Pulmonary artery endothelial cell (primary cell): ENCODE results near the gene KIF26B. TPM values are rescaled to one million over a fixed set of nuclear protein-coding genes. Genes with fewer than 3 reads are reported as not detected.

Source experiments
- DNase-seq: peaks from one replicate; pipeline ENCODE4 v3.0.0-alpha.2; 2011; ENCODE audit warnings: low read depth, low spot score
- total RNA-seq: library from RNA; depleted of rRNA; stranded (reverse); fragments of >200 nt; gene quantifications from 2 replicates; pipeline ENCODE4 v1.2.3, GENCODE V29; 2014

KIF26B gene
- total RNA-seq, 1 donor from 2014 or later, result 0.13 TPM

GRCh38 chr1:245276445-245276844 lies 121.7 kb downstream of the KIF26B start:
- DNase-seq, result no peak

- DNase-seq, result no peak
Measured at GRCh38 chr1:245277276-245277675, 122.5 kb downstream of the KIF26B start.

GRCh38 chr1:245278846-245279245 lies 124.1 kb downstream of the KIF26B start:
- no peak for DNase-seq

GRCh38 chr1:245279346-245279745 lies 124.6 kb downstream of the KIF26B start:
- no peak for DNase-seq

- no peak for DNase-seq
Measured at GRCh38 chr1:245283001-245283400, 128.2 kb downstream of the KIF26B start.

- no peak for DNase-seq
Measured at GRCh38 chr1:245285168-245285567, 130.4 kb downstream of the KIF26B start.

- no peak for DNase-seq
Measured at GRCh38 chr1:245288796-245289195, 134.0 kb downstream of the KIF26B start.

- no peak for DNase-seq
Measured at GRCh38 chr1:245290836-245291235, 136.1 kb downstream of the KIF26B start.

GRCh38 chr1:245291351-245291750 lies 136.6 kb downstream of the KIF26B start:
- DNase-seq, result no peak

- DNase-seq, result no peak
Measured at GRCh38 chr1:245292141-245292540, 137.4 kb downstream of the KIF26B start.

- no peak for DNase-seq
Measured at GRCh38 chr1:245292553-245292952, 137.8 kb downstream of the KIF26B start.

GRCh38 chr1:245294020-245294419 lies 139.2 kb downstream of the KIF26B start:
- no peak for DNase-seq

GRCh38 chr1:245298781-245299180 lies 144.0 kb downstream of the KIF26B start:
- no peak for DNase-seq

- no peak for DNase-seq
Measured at GRCh38 chr1:245301162-245301580, 146.4 kb downstream of the KIF26B start.

- DNase-seq, result no peak
Measured at GRCh38 chr1:245301921-245302320, 147.1 kb downstream of the KIF26B start.

- DNase-seq, result no peak
Measured at GRCh38 chr1:245304698-245305097, 149.9 kb downstream of the KIF26B start.

GRCh38 chr1:245306020-245306419 lies 151.2 kb downstream of the KIF26B start:
- no peak for DNase-seq

GRCh38 chr1:245306628-245307410 lies 152.0 kb downstream of the KIF26B start:
- DNase-seq, result no peak

GRCh38 chr1:245310571-245311531 lies 156.1 kb downstream of the KIF26B start:
- no peak for DNase-seq

GRCh38 chr1:245311887-245312536 lies 157.2 kb downstream of the KIF26B start:
- DNase-seq, result no peak

- no peak for DNase-seq
Measured at GRCh38 chr1:245313576-245313975, 158.8 kb downstream of the KIF26B start.

GRCh38 chr1:245316784-245317183 lies 162.0 kb downstream of the KIF26B start:
- DNase-seq, result no peak
